Measurements from ENCODE around the gene MARCHF10.

DNA sequence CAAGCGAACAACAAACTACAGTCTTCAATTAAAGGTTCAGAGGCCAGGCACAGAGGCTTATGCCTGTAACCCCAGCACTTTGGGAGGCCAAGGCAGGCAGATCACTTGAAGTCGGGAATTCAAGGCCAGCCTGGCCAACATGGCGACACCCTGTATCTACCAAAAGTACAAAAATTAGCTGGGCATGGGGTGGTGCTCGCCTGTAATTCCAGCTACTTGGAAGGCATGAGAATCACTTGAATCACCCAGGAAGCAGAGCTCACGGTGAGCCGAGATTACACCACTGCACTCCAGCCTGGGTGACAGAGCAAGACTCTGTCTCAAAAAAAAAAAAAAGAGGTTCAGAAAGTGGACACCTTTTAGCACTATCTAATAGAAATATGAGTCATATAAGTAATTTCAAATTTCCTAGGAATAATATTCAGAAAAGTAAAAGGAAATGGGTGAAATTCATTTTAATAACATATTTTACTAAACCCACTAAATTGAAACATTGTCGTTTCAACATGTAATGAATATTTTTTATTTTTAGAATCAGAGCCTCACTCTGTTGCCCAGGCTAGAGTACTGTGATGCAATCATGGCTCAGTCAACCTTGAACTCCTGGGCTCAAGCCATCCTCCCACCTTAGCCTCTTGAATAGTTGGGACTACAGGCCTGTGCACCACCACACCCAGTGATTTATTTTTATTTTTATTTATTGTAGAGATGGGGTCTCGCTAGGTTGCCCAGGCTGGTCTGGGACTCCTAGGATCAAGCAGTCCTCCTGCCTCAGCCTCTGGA lies 15.2 kb upstream of the MARCHF10 start:
- TF ChIP-seq CTCF (IDR thresholded peaks at IDR 0.05) (no peak), REST (IDR thresholded peaks at IDR 0.05; ENCODE audit: insufficient read depth in 1 of 2, low read depth in 2 of 2, low read length in 1 of 2) (no peak)

All from Panc1 (cell line).